ENCODE data around the gene OTOF.
"Not testable (repeated sequence)": the region's sequence is repeated elsewhere in the genome, so short reads cannot be mapped to it uniquely, and the experiment has no call there.

DNA sequence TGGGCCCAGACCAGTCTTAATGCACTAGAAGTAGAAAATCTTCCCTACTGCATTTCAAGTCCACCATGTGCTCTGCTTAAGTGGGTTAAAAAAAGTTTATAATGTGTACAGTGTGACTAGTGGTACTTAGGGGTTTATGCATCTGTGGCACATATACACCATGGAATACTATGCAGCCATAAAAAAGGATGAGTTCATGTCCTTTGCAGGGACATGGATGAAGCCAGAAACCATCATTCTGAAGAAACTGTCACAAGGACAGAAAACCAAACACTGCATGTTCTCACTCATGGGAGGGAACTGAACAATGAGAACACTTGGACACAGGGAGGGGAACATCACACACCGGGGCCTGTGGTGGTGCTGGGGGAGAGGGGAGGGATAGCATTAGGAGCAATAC, 9.4 kb downstream of the OTOF start:
- TF ChIP-seq, protein P1, sequence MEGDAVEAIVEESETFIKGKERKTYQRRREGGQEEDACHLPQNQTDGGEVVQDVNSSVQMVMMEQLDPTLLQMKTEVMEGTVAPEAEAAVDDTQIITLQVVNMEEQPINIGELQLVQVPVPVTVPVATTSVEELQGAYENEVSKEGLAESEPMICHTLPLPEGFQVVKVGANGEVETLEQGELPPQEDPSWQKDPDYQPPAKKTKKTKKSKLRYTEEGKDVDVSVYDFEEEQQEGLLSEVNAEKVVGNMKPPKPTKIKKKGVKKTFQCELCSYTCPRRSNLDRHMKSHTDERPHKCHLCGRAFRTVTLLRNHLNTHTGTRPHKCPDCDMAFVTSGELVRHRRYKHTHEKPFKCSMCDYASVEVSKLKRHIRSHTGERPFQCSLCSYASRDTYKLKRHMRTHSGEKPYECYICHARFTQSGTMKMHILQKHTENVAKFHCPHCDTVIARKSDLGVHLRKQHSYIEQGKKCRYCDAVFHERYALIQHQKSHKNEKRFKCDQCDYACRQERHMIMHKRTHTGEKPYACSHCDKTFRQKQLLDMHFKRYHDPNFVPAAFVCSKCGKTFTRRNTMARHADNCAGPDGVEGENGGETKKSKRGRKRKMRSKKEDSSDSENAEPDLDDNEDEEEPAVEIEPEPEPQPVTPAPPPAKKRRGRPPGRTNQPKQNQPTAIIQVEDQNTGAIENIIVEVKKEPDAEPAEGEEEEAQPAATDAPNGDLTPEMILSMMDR (IDR thresholded peaks at IDR 0.05) = not testable (repeated sequence)
- not testable (repeated sequence) for TF ChIP-seq POLR2A (IDR thresholded peaks at IDR 0.05)
